Sigmoid colon (tissue), 7 donors: ENCODE measurements around the gene MZT2B. TPM values are rescaled to one million over a fixed set of nuclear protein-coding genes. Genes with fewer than 3 reads are reported as not detected.
A peak's percentile ranks its signal among the peaks of the same experiment; 100 is the strongest.
"Not testable (repeated sequence)": the region's sequence is repeated elsewhere in the genome, so short reads cannot be mapped to it uniquely, and the experiment has no call there.

Experiments
- DNase-seq: peaks from one replicate; pipeline ENCODE4 v3.0.0-alpha.2; 2019
- H3K27ac ChIP-seq, 4 donors: fragments of 200-600 bp; sonication (generic); one replicate each; pipeline ENCODE4 v1.5.1; 2016 to 2019; ENCODE audit warnings: mild to moderate bottlenecking in 1 of 4
- H3K27me3 ChIP-seq, 3 donors: fragments of 200-600 bp; sonication (generic); one replicate each; pipeline ENCODE4 v1.5.1; 2019; ENCODE audit warnings: mild to moderate bottlenecking in 1 of 3
- H3K36me3 ChIP-seq, 4 donors: fragments of 200-600 bp; sonication (generic); one replicate each; pipeline ENCODE4 v1.5.1; 2016 to 2019
- H3K4me1 ChIP-seq, 4 donors: fragments of 200-600 bp; sonication (generic); one replicate each; pipeline ENCODE4 v1.5.1; 2017 to 2019
- H3K4me3 ChIP-seq, 4 donors: fragments of 200-600 bp; sonication (generic); one replicate each; pipeline ENCODE4 v1.5.1; 2017 to 2019; ENCODE audit warnings: mild to moderate bottlenecking in 2 of 4, moderate library complexity in 1 of 4
- H3K9me3 ChIP-seq, 4 donors: fragments of 200-600 bp in 3 of 4; sonication (generic) in 3 of 4; one replicate each; pipeline versions ENCODE4 v1.5.1 to v1.6.1; 2013 to 2019
- EP300 ChIP-seq, 4 donors: sonication (generic); formaldehyde crosslinking; IDR thresholded peaks; one replicate each; pipeline ENCODE4 v1.6.1; 2017; ENCODE audit warnings: antibody characterized with exemption in 4 of 4
- POLR2A ChIP-seq, 2 donors: fragments of 450-650 bp; IDR thresholded peaks; one replicate each; pipeline ENCODE4 v1.6.1; 2016; ENCODE audit warnings: antibody characterized with exemption in 2 of 2, mild to moderate bottlenecking in 2 of 2, moderate library complexity in 2 of 2
- POLR2AphosphoS5 ChIP-seq, 4 donors: sonication (generic); formaldehyde crosslinking; IDR thresholded peaks; one replicate each; pipeline ENCODE4 v1.6.1; 2017; ENCODE audit warnings: antibody characterized with exemption in 4 of 4
- WGBS, 2 donors: extraction: QIAGEN DNeasy Blood & Tissue Kit; methylation state at CpG; one replicate each; pipeline ENCODE4 v1.1.7; 2013; 5-methylcytosine and 5-hydroxymethylcytosine counted together
- intact Hi-C: fragments of 100-400 bp; cut with DNase I; formaldehyde crosslinking; loops from one replicate; pipeline ENCODE4 v1.15.1; 2023
- polyA plus RNA-seq, 3 donors: library from polyadenylated mRNA; stranded (reverse); fragments of 200-250 nt; gene quantifications; one replicate each; pipeline ENCODE4 v1.2.3, GENCODE V29; 2013
- total RNA-seq, 4 donors: library from RNA; depleted of rRNA; stranded (reverse); fragments of >200 nt; gene quantifications; one replicate each; pipeline ENCODE4 v1.1.0, GENCODE V29; 2016
- TF ChIP-seq, protein P1 (sequence below), 4 experiments: fragments of 450-650 bp in 3 of 4; fragments of 200-600 bp in 1 of 4; IDR thresholded peaks; one replicate each; pipeline ENCODE4 v1.5.1; 2016 to 2019; ENCODE audit warnings: antibody characterized with exemption in 4 of 4, mild to moderate bottlenecking in 3 of 4, moderate library complexity in 2 of 4
- donor health status: healthy with polysubstance abuse.
- donor health status: Bipolar disorder and iron deficiency.
- donor health status: healthy.

Gene MZT2B
- total and polyA plus RNA-seq, 7 donors, result 97.8 to 259 (median 164) TPM

DNA sequence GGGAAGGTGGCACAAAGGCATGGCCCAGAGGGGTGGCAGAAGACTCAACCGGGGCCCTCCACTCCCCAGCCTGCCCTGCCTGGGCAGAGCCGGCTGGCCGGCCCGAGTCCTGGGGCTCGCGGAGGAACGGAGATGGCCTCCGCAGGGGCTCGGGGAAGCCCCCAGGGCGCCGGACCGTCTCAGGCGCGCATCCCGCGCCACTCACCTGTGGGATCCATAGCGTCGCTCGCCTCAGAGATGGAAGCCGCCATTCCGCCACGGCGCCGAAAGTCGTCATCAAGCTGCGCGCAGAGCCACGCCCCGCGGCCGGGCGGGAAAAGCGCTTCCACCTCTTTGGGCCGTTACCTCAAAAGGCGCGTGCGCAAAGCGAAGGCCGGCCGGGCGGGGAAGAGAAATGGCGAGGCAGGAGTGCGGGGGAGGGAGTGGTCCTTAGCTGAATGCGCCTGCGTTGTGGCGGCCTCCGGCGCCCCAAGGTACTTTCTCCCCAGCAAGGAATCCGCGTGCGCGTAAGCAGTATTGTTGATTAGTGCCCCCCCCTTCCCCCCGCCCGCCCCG is 660 bp upstream of the MZT2B start, which contains the start of gene SMPD4:
TSS of gene SMPD4 (minus strand) at position 278 of the 555 bp plus-strand sequence. CDS start 5,010 bp downstream, outside the sequence.
- DNase-seq, result peak; percentile 98
- Histone ChIP-seq H3K4me3 (peak within 1 kb of the TSS; percentile 71 to 91 (median 80)), H3K36me3 (peaks cover 0 to 2% (median 0%) of the 10 kb centered on the region in 4 donors), H3K9me3 (no peaks in the 10 kb centered on the region), H3K4me1 (peaks cover 0 to 30% (median 25%) of the 10 kb centered on the region in 4 donors), H3K27me3 (no peaks in the 10 kb centered on the region), H3K27ac (peak within 1 kb of the TSS; percentile 91 to 97 (median 94))
- intact Hi-C loops, result loop anchor here (5.0 to 10.0 kb wide), 3 partner anchors 191 to 1303 kb away; no protein-coding TSS in a partner anchor
- TF ChIP-seq, protein P1, sequence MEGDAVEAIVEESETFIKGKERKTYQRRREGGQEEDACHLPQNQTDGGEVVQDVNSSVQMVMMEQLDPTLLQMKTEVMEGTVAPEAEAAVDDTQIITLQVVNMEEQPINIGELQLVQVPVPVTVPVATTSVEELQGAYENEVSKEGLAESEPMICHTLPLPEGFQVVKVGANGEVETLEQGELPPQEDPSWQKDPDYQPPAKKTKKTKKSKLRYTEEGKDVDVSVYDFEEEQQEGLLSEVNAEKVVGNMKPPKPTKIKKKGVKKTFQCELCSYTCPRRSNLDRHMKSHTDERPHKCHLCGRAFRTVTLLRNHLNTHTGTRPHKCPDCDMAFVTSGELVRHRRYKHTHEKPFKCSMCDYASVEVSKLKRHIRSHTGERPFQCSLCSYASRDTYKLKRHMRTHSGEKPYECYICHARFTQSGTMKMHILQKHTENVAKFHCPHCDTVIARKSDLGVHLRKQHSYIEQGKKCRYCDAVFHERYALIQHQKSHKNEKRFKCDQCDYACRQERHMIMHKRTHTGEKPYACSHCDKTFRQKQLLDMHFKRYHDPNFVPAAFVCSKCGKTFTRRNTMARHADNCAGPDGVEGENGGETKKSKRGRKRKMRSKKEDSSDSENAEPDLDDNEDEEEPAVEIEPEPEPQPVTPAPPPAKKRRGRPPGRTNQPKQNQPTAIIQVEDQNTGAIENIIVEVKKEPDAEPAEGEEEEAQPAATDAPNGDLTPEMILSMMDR (IDR thresholded peaks at IDR 0.05), result no peak
- no peak for TF ChIP-seq EP300 (IDR thresholded peaks at IDR 0.05)
- TF ChIP-seq POLR2A (IDR thresholded peaks at IDR 0.05), result peak in 1 of 2 donors; percentile 7
- peak; percentile 66 to 86 (median 72) for TF ChIP-seq POLR2AphosphoS5 (IDR thresholded peaks at IDR 0.05)
- WGBS, 2 donors, result 0% methylated on average over 55 of the region's 55 CpGs

DNA sequence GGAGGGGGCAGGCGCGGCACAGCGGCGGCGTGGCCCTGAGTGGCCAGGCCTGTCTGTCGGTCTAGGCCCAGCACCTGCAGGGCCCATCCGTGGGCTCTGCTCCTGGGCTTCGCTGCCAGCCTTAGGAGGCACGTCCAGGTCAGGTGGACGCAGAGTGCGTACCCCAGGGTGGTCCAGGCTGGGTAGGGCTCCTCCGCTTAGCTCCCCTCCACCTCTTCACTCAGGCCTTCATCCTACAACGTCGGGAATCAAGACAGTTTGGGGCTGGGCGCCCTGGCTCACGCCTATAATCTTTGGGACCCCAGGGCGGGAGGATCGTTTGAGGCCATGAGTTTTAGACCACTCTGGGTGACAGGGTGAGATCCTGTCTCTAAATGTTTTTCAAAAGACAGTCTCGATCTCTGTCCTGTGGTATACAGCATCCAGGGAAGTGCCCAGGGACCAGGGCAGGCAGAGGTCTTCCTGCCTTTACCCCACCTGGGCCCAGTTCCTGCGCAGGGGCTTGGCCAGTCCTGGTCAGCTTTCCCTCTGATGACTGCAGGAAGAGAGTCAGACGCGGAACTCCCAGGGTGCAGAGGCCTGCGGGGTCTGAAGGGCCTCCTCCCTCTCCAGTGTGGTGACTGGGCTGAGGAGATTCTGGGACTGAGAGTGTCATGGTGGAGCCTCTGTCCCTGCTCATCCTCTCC is 907 bp downstream of the MZT2B start:
- intact Hi-C loops, result loop anchor here (2.0 to 10.0 kb wide), 4 partner anchors 150 to 1302 kb away; no protein-coding TSS in a partner anchor
- DNase-seq, H3K27me3 ChIP-seq, H3K36me3 ChIP-seq, H3K9me3 ChIP-seq: not testable (repeated sequence)
- peak overlapping the region; percentile 33 to 91 (median 80) for H3K4me3 ChIP-seq
- WGBS, 2 donors, result 17 to 30% methylated on average over 23 of the region's 23 CpGs
- H3K27ac ChIP-seq, result peak overlapping the region; percentile 91 to 97 (median 94)
- peaks cover 0 to 30% (median 25%) of the 10 kb centered on the region in 4 donors for H3K4me1 ChIP-seq

DNA sequence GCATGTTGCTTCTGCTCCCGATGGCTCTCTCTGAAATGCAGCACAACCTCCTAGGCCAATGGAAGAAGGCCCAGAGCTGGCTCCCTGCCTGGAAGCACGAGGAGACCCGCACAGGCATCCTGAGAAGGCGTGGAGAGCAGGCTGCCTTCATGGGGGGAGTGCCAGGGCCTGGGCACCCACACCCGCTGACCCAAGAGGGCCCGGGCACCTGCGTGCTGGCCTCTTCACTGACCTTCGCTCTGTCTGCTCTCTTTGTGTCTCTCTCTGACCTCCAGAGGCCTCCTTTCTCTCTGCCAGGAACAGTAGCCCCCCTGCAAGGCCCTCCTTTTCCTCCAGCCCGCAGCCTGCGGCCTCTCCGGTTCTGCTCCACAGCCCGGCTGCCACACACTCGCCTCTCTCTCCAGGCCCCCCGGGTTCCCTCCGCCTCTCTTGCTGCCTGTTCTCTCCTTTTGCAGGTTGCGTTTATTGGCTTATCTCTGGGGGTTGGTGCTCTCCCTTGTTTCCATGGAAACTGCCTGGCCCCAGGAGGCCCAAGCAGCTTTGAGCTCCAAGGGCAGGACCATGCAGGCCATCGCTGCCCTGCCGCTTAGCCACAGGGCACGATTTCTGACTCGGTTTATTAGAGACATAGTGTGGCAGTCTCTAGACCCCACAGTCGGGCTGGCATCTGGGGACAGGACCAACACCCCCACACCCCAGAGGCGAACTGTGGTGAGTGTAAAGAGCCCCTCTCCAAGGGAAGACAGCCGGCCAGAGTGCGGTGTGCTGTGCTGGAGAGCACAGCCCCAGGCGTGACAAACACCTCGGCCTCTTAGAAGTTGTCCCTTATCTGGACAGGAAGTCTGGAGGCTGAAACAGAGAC is 1.7 kb downstream of the MZT2B start:
- TF ChIP-seq POLR2AphosphoS5 (IDR thresholded peaks at IDR 0.05), result no peak
- no peak for TF ChIP-seq EP300 (IDR thresholded peaks at IDR 0.05)
- TF ChIP-seq POLR2A (IDR thresholded peaks at IDR 0.05), result no peak
- TF ChIP-seq, protein P1 (IDR thresholded peaks at IDR 0.05), result no peak
- H3K27ac ChIP-seq, result peak overlapping the region; percentile 91 to 97 (median 94)
- H3K36me3 ChIP-seq, result no peaks in the 10 kb centered on the region
- no peaks in the 10 kb centered on the region for H3K9me3 ChIP-seq
- WGBS, 2 donors, result 83 to 85% methylated on average over 26 of the region's 26 CpGs
- DNase-seq, result peak; percentile 78
- no peaks in the 10 kb centered on the region for H3K27me3 ChIP-seq
- peak overlapping the region in 3 of 4 donors; percentile 76 to 91 (median 84) for H3K4me3 ChIP-seq
- intact Hi-C loops, result loop anchor here (2.0 to 10.0 kb wide), 4 partner anchors 149 to 1301 kb away; no protein-coding TSS in a partner anchor
- peaks cover 0 to 30% (median 25%) of the 10 kb centered on the region in 4 donors for H3K4me1 ChIP-seq

DNA sequence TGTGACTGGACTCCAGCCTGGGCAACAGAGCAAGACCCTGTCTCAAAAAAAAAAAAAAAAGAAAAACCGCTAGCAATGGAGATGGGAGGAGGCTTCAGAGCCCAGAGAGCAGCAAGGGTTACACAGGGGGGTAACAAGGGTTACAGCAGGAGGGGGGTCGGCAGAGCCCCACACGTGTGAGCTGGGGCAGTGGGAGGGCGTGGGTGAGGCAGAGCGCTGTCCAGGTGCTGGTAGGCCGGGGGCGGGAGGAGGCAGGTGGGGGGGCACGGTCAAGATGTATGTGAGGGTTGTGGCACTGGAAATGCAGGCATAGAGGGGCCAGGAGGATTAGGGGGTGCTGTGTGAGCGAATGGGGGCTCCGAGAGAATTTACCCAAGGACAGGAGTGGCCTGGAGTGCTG is 3.4 kb downstream of the MZT2B start:
- Histone ChIP-seq H3K27ac (no peak overlapping the region), H3K4me1 (peaks cover 0 to 20% (median 17%) of the 10 kb centered on the region in 4 donors), H3K9me3 (no peaks in the 10 kb centered on the region), H3K4me3 (no peak overlapping the region), H3K27me3 (no peaks in the 10 kb centered on the region), H3K36me3 (no peaks in the 10 kb centered on the region)
- 89 to 93% methylated on average over 10 of the region's 10 CpGs for WGBS, 2 donors
- TF ChIP-seq POLR2A (IDR thresholded peaks at IDR 0.05), result no peak
- intact Hi-C loops, result loop anchor here (10.0 kb wide), 1 partner anchor 1299 kb away; no protein-coding TSS in a partner anchor
- no peak for DNase-seq

DNA sequence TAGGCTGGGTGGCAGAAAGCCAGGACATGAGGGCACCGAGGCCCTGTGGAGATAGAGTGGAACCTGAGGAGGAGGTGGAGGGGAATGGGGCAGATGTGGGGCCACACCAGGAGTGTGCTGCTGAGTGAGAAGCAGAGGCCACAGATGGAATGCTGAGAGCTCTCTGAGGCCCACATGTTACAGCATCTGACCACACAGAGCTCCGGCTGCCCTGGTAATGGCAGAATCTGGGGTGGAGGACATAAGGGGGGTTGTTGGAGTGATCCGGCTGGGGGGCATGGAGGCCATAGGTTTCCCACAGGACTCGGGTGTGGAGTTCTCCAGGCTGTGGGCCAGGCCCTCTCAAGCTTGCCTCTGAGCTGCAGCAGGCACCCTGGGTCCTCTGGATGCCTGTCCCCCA is 3.8 kb downstream of the MZT2B start:
- intact Hi-C loops, result loop anchor here (10.0 kb wide), 1 partner anchor 1299 kb away; no protein-coding TSS in a partner anchor
- no peak for DNase-seq
- no peaks in the 10 kb centered on the region for H3K27me3 ChIP-seq
- no peaks in the 10 kb centered on the region for H3K9me3 ChIP-seq
- H3K4me3 ChIP-seq, result no peak overlapping the region
- H3K27ac ChIP-seq, result no peak overlapping the region
- WGBS, 2 donors, result 83 to 87% methylated on average over 4 of the region's 4 CpGs
- TF ChIP-seq POLR2A (IDR thresholded peaks at IDR 0.05) (no peak), EP300 (IDR thresholded peaks at IDR 0.05) (no peak), POLR2AphosphoS5 (IDR thresholded peaks at IDR 0.05) (no peak)
- TF ChIP-seq, protein P1 (IDR thresholded peaks at IDR 0.05), result no peak
- peaks cover 0 to 1% (median 0%) of the 10 kb centered on the region in 4 donors for H3K36me3 ChIP-seq
- peaks cover 0 to 15% (median 12%) of the 10 kb centered on the region in 4 donors for H3K4me1 ChIP-seq
